Left ventricle myocardium inferior (tissue), 1 donor: Measurements from ENCODE around the gene SORCS2. TPM values are rescaled to one million over a fixed set of nuclear protein-coding genes. Genes with fewer than 3 reads are reported as not detected.

ENCODE experiments used
- DNase-seq: peaks from one replicate; pipeline ENCODE4 v3.0.0-alpha.2; 2020
- H3K27ac ChIP-seq: fragments of 200-600 bp; replicated peaks from 2 replicates; pipeline ENCODE4 v1.8.0; 2021
- H3K27me3 ChIP-seq: fragments of 200-600 bp; 2 replicates; pipeline ENCODE4 v1.8.0; 2021; ENCODE audit warnings: low read depth
- H3K36me3 ChIP-seq: fragments of 200-600 bp; 2 replicates; pipeline ENCODE4 v1.8.0; 2021
- H3K4me1 ChIP-seq: fragments of 200-600 bp; 2 replicates; pipeline ENCODE4 v1.8.0; 2021
- H3K4me3 ChIP-seq: fragments of 200-600 bp; 2 replicates; pipeline ENCODE4 v1.8.0; 2021; ENCODE audit warnings: mild to moderate bottlenecking, moderate library complexity
- H3K9me3 ChIP-seq: fragments of 200-600 bp; replicated peaks from 2 replicates; pipeline ENCODE4 v1.8.0; 2021
- intact Hi-C: fragments of 100-400 bp; cut with micrococcal nuclease; formaldehyde crosslinking; loops from one replicate; pipeline ENCODE4 v1.11.0; 2022
- total RNA-seq: library from RNA; stranded (reverse); fragmentation: NEBNext Ultra II Directional; extraction: Animal tissue kit (Norgen Biotek cat#: 25700); gene quantifications from one replicate; pipeline ENCODE4 v1.2.1, GENCODE V29; 2021
- TF ChIP-seq, protein P1 (sequence below): fragments of 200-600 bp; IDR thresholded peaks from 2 replicates; pipeline ENCODE4 v1.8.0; 2021; ENCODE audit warnings: antibody characterized with exemption, mild to moderate bottlenecking, borderline replicate concordance
- donor health status: DM: no; HTN: yes; CAD: no; lungs with severe emphysema.

SORCS2 gene
- total RNA-seq, 1 donor from 2014 or later: 1.2 TPM

DNA sequence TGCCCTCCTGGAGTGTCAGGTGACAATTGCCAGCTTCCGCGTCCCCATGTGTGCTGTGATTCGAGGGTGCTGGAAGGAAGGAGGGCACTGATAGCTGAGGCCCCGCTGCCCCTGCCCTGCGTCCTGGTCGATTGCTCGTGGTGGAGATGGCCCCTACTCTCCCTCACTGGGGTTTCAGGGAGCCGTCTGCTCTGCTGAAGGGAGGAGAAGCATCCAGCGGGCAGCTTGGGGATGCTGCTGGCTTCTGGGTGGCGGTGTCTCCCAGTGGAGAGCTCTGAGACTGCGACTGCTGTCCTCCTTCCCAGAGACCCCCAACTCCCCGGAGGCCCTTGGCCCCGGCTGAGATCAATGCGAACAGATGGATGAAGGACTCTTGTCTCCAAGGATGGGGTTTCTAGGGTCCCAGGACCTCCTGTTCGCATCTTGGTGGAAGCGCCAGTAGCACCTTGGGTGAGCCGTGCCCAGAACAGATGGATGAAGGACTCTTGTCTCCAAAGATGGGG, 143.8 kb downstream of the SORCS2 start:
- Histone ChIP-seq H3K4me3 (no peak overlapping the region), H3K4me1 (peaks cover 11% of the 10 kb centered on the region), H3K9me3 (no peaks in the 10 kb centered on the region), H3K36me3 (no peaks in the 10 kb centered on the region), H3K27me3 (peaks cover 3% of the 10 kb centered on the region), H3K27ac (no peak overlapping the region)
- TF ChIP-seq, protein P1, sequence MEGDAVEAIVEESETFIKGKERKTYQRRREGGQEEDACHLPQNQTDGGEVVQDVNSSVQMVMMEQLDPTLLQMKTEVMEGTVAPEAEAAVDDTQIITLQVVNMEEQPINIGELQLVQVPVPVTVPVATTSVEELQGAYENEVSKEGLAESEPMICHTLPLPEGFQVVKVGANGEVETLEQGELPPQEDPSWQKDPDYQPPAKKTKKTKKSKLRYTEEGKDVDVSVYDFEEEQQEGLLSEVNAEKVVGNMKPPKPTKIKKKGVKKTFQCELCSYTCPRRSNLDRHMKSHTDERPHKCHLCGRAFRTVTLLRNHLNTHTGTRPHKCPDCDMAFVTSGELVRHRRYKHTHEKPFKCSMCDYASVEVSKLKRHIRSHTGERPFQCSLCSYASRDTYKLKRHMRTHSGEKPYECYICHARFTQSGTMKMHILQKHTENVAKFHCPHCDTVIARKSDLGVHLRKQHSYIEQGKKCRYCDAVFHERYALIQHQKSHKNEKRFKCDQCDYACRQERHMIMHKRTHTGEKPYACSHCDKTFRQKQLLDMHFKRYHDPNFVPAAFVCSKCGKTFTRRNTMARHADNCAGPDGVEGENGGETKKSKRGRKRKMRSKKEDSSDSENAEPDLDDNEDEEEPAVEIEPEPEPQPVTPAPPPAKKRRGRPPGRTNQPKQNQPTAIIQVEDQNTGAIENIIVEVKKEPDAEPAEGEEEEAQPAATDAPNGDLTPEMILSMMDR: peak; percentile 13
- intact Hi-C loops: no loop called here
- no peak for DNase-seq

GRCh38 chr4:7336732-7337131, 144.4 kb downstream of the SORCS2 start:
- DNase-seq: peak; percentile 8
- TF ChIP-seq, protein P1: no peak
- Histone ChIP-seq H3K27me3 (no peaks in the 10 kb centered on the region), H3K4me1 (peaks cover 11% of the 10 kb centered on the region), H3K27ac (no peak overlapping the region), H3K4me3 (no peak overlapping the region), H3K36me3 (no peaks in the 10 kb centered on the region), H3K9me3 (no peaks in the 10 kb centered on the region)
- intact Hi-C loops: no loop called here

- TF ChIP-seq, protein P1: no peak
- intact Hi-C loops: no loop called here
- peak; percentile 7 for DNase-seq
- H3K4me1 ChIP-seq: peaks cover 9% of the 10 kb centered on the region
- H3K36me3 ChIP-seq: no peaks in the 10 kb centered on the region
- no peaks in the 10 kb centered on the region for H3K27me3 ChIP-seq
- no peak overlapping the region for H3K4me3 ChIP-seq
- H3K9me3 ChIP-seq: no peaks in the 10 kb centered on the region
- no peak overlapping the region for H3K27ac ChIP-seq
Measured at GRCh38 chr4:7337196-7338058, 145.1 kb downstream of the SORCS2 start.

- TF ChIP-seq, protein P1: no peak
- H3K36me3 ChIP-seq: no peaks in the 10 kb centered on the region
- intact Hi-C loops: no loop called here
- H3K27me3 ChIP-seq: no peaks in the 10 kb centered on the region
- no peak for DNase-seq
- no peaks in the 10 kb centered on the region for H3K9me3 ChIP-seq
- H3K27ac ChIP-seq: no peak overlapping the region
- no peak overlapping the region for H3K4me3 ChIP-seq
- peaks cover 7% of the 10 kb centered on the region for H3K4me1 ChIP-seq
Measured at GRCh38 chr4:7338059-7338452, 145.7 kb downstream of the SORCS2 start.

DNA sequence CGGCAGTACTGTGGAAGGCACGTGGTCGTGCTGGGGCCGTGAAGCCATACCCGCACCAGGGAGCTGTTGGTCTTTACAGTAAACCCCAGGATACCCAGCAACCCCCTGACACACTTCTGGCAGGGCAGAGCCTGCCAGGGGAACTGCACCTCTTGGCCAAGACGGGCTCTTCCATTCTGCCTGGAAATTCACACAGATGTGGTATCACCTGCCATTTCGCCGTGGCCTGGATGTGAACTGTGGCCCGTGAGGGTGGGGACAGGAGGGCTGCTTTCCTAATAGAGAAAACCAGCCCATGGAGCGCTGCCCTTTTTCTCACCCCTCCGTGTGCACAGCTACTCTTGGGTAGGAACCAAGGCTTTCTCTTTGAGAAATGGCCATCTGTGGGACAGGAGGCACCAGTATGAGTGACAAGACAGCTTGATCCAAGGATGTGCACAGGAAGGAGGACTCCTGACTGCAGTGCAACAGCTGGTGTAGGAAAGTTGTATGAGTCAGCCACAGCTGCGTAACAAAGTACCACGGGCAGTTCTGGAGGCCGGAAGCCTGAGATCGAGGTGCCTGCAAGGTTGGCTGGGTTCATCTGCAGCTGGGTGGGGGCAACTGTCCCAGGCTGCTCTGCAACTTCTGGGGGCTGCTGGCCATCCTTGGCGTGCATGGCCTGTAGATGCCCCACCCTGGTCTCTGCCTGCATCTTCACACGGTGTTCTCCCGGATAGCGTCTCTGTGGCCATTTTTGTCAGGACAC, 146.7 kb downstream of the SORCS2 start:
- H3K27me3 ChIP-seq: no peaks in the 10 kb centered on the region
- H3K36me3 ChIP-seq: no peaks in the 10 kb centered on the region
- TF ChIP-seq, protein P1: no peak
- H3K4me1 ChIP-seq: peaks cover 7% of the 10 kb centered on the region
- H3K4me3 ChIP-seq: no peak overlapping the region
- DNase-seq: peak; percentile 5
- no peak overlapping the region for H3K27ac ChIP-seq
- intact Hi-C loops: no loop called here
- H3K9me3 ChIP-seq: no peaks in the 10 kb centered on the region
